ENCODE data around the gene TTLL11.
"Not testable (repeated sequence)": the region's sequence is repeated elsewhere in the genome, so short reads cannot be mapped to it uniquely, and the experiment has no call there.

- not testable (repeated sequence) for TF ChIP-seq CTCF (IDR thresholded peaks at IDR 0.05); POLR2A (IDR thresholded peaks at IDR 0.05; ENCODE audit: low read depth); EP300 (IDR thresholded peaks at IDR 0.05); POLR2AphosphoS5 (IDR thresholded peaks at IDR 0.05)
Measured at GRCh38 chr9:122066680-122067079, 26.4 kb downstream of the TTLL11 start.

Data from esophagus muscularis mucosa (tissue), 4 donors.